Retinal pigment epithelial cell (primary cell): ENCODE data around the gene AGPAT3.

Source experiments
- DNase-seq: peaks from one replicate; pipeline ENCODE4 v3.0.0-alpha.2; 2010; ENCODE audit warnings: low read depth
- H3K4me3 ChIP-seq: 2 replicates; pipeline ENCODE4 v1.5.1; 2011; ENCODE audit warnings: mild to moderate bottlenecking, low read length, control low read depth, moderate library complexity
- TF ChIP-seq, protein P1 (sequence below): conservative IDR thresholded peaks from 2 replicates; pipeline ENCODE4 v1.5.1; 2011; ENCODE audit warnings: low read depth, low read length, control low read depth, inconsistent platforms

AGPAT3 gene

DNA sequence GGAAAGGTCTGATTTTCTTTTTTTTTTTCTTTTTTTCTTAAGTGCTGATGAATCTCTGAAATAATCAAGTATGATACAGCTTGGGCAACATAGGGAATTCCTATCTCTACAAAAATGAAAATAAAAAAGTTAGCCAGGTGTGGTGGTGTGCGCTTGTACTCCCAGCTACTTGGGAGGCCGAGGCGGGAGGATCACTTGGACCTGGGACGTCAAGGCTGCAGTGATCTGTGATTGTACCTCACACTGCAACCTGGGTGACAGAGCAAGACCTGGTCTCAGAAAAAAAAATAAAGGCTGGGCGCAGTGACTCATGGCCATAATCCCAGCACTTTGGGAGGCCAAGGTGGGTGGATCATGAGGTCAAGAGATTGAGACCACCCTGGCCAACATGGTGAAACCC lies 153.1 kb downstream of the AGPAT3 start:
- H3K4me3 ChIP-seq: no peak overlapping the region
- DNase-seq: no peak
- TF ChIP-seq, protein P1, sequence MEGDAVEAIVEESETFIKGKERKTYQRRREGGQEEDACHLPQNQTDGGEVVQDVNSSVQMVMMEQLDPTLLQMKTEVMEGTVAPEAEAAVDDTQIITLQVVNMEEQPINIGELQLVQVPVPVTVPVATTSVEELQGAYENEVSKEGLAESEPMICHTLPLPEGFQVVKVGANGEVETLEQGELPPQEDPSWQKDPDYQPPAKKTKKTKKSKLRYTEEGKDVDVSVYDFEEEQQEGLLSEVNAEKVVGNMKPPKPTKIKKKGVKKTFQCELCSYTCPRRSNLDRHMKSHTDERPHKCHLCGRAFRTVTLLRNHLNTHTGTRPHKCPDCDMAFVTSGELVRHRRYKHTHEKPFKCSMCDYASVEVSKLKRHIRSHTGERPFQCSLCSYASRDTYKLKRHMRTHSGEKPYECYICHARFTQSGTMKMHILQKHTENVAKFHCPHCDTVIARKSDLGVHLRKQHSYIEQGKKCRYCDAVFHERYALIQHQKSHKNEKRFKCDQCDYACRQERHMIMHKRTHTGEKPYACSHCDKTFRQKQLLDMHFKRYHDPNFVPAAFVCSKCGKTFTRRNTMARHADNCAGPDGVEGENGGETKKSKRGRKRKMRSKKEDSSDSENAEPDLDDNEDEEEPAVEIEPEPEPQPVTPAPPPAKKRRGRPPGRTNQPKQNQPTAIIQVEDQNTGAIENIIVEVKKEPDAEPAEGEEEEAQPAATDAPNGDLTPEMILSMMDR: no peak

- DNase-seq: no peak
- TF ChIP-seq, protein P1: no peak
- H3K4me3 ChIP-seq: no peak overlapping the region
Observed at GRCh38 chr21:44018813-44019567, 154.0 kb downstream of the AGPAT3 start.

- DNase-seq: no peak
- TF ChIP-seq, protein P1: no peak
- no peak overlapping the region for H3K4me3 ChIP-seq
Observed at GRCh38 chr21:44019568-44019958, 154.5 kb downstream of the AGPAT3 start.

GRCh38 chr21:44020551-44020950 lies 155.5 kb downstream of the AGPAT3 start:
- DNase-seq: no peak
- TF ChIP-seq, protein P1: no peak
- H3K4me3 ChIP-seq: no peak overlapping the region

GRCh38 chr21:44021064-44021463 lies 156.0 kb downstream of the AGPAT3 start:
- H3K4me3 ChIP-seq: no peak overlapping the region
- no peak for DNase-seq
- TF ChIP-seq, protein P1: no peak

DNA sequence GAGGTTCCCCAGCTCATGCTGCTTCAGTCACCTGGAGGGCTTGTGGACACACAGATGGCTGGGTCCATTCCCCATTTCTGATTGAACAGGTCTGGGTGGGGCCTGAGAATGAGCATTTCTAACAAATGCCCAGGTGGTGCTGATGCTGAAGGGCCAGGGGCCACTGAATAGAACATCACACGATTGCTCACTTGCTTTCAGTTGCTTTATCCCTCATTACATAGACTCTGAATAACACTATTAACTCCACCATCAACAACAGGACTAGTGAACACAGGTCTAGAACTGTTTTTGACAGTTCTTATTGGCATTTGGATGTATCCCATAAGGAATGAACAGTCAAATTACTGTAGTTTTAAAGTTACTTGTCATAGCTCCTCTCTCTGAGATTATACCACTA lies 159.2 kb downstream of the AGPAT3 start:
- TF ChIP-seq, protein P1: no peak
- H3K4me3 ChIP-seq: no peak overlapping the region
- no peak for DNase-seq

GRCh38 chr21:44024887-44025353 lies 159.9 kb downstream of the AGPAT3 start:
- no peak for DNase-seq
- TF ChIP-seq, protein P1: no peak
- no peak overlapping the region for H3K4me3 ChIP-seq
